T47D (cell line): ENCODE measurements around the gene USP26.
"Not testable (repeated sequence)": the region's sequence is repeated elsewhere in the genome, so short reads cannot be mapped to it uniquely, and the experiment has no call there.

Experiments used
- DNase-seq, 2 experiments: peaks; one replicate each; pipeline versions ENCODE4 v3.0.0 to v3.0.0-alpha.2; 2011 to 2012; ENCODE audit warnings: low read depth in 1 of 2, low spot score in 1 of 2
- JUND ChIP-seq: IDR thresholded peaks from 2 replicates; pipeline ENCODE4 v1.6.1; 2012; ENCODE audit warnings: low read depth
- in situ Hi-C: cut with HindIII; loops from 2 replicates; pipeline ENCODE4 v1.10.0; 2016; ENCODE audit warnings: low sequenced_read_pairs, low pct_unique_long_range_greater_than_20kb

USP26 gene

DNA sequence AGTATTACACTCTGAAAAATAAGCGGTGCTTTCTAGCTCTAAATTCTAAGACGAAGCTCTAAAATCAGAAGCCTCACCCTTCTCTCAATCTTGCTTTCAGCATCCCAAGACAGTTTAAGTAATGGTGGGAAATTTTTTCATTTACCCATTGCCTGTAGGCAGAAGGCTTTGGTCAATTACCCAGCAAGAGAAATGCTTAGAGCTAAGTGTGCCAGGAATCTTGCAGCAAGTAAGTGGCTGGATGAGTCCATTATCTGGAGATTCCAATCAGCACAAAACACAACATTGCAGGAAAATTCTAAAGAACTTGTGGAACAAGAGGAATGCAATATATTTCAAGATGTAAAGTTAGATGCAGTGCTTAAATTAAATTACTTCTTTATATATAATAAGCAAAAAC, 28.4 kb downstream of the USP26 start:
- TF ChIP-seq JUND: no peak
- in situ Hi-C loops: no loop called here
- DNase-seq: no peak

DNA sequence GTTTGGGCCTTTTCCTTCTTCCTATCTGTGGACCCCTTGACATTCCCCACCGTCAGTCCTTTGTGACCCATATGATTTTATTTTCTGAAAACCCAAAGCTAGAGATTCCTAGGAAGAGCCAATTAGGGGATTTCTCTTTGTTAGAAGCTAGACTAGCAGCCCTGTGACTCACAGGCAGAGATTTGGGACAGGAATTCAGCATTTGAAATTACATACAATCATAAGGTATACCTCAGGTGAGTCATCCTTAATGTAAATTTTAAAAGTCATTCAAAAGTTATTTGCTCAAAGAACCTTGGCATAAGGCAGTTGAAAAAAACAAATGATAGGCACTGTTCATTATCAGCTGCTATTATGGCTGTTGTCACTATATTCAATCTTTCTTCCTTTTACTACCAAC, 40.6 kb downstream of the USP26 start:
- no peak for TF ChIP-seq JUND
- in situ Hi-C loops: no loop called here
- DNase-seq: no peak

- in situ Hi-C loops: no loop called here
- DNase-seq: no peak
- TF ChIP-seq JUND: no peak
These were observed 42.0 kb downstream of the USP26 start for GRCh38 chrX:133054761-133055405.

DNA sequence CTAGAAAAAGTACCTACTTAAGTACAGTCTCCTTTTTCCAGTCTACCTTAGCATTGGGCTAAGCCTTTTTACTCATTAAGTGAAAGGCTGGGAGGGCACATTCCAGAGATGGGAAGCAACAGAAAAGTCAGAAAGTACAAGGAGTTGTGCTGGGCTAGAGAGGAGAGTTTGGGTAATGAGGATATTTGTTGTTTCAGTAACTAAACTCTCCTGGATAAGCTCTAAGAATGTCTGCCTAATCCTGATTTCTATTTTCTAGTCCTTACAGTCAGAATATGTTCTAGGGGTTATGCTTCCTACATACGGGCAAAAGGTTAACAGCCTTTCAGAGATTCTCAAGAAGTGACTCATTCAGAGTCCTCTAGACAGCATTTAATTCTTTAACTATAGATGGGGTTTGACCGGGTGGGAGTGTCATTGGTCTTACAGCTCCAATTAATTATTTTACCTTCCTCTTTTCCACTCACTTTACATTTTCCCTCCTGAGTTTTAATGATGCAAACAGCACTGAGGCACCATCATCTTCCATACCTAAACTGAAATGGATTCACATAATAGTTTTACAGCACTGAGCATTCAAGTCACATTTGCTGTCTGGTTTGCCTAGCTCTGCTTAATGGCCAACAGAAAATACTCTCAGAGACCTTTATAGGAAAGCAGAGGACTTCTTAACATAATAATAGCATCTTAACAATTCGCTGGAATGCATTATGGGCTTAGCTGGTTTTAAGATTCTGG, 42.9 kb downstream of the USP26 start:
- in situ Hi-C loops: no loop called here
- no peak for TF ChIP-seq JUND
- no peak for DNase-seq

DNA sequence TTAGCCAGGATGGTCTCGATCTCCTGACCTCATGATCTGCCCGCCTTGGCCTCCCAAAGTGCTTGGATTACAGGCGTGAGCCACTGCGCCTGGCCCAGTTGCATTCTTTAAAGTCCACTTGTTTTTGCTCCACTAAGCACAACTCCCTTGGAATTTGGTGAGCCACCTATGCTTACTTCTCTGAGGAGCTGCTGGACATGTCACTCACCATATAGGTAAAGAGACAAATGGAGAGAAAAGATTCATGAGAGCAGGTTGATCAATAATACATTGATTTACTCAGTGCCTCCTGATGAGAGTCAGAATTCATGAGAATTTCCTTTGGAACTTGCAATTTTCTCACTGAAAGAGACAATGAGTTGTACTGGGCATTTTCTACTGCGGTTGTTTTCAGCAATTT, 48.2 kb downstream of the USP26 start:
- in situ Hi-C loops: no loop called here
- no peak for DNase-seq
- no peak for TF ChIP-seq JUND

DNA sequence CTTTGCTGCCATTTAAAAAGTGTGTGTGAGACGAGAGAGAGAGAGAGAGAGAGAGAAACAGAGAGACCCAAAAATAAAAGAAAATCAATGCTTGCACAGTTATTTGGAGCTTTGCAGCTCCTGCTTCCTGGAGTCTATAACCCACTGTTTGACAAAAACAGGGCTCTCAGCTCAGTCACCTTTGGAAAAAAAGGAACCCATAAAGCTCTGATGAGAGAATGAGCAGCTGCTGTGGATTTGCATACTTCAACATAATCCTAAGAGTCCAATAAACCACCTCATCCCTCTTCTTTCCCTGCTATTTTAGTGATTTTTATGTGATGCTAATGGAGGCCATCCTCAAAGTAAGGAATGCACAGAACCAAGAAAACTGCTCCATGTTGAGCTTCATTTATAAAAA, 50.3 kb downstream of the USP26 start:
- TF ChIP-seq JUND: no peak
- in situ Hi-C loops: no loop called here
- no peak for DNase-seq

- DNase-seq: peak; percentile 13 to 37
- in situ Hi-C loops: no loop called here
- TF ChIP-seq JUND: no peak
These were observed 50.9 kb downstream of the USP26 start for GRCh38 chrX:133045986-133046385.

DNA sequence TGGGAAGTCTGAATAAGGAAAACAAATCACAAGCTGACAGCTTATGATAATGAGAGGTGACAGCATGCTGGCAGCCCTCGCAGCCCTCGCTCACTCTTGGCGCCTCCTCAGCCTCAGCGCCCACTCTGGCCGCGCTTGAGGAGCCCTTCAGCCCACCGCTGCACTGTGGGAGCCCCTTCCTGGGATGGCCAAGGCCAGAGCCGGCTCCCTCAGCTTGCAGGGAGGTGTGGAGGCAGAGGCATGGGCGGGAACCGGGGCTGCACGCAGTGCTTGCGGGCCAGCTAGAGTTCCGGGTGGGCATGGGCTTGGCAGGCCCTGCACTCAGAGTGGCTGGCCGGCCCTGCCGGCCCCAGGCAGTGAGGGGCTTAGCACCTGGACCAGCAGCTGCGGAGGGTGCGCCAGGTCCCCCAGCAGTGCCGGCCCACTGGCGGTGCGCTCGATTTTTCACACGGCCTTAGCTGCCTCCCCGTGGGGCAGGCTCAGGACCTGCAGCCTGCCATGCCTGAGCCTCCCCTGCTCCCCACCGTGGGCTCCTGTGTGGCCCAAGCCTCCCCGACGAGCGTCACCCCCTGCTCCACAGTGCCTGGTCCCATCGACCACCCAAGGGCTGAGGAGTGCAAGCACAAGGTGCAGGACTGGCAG, 52.6 kb downstream of the USP26 start:
- in situ Hi-C loops, DNase-seq: not testable (repeated sequence)

DNA sequence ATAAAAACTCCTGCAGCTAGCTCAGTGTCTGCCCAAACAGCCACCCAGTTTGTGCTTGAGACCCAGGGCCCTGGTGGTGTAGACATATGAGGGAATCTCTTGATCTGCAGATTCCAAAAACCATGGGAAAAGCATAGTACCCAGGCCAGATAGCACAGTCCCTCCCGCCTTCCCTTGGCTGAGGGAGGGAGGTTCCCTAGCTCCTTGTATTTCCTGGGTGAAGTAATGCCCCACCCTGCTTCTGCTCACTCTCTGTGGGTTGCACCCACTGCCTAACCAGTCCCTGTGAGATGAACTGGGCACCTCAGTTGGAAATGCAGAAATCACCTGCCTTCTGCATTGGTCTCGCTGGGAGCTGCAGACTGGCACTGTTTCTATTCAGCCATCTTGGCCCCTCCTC, 54.6 kb downstream of the USP26 start:
- no peak for TF ChIP-seq JUND
- in situ Hi-C loops: no loop called here
- DNase-seq: no peak

DNA sequence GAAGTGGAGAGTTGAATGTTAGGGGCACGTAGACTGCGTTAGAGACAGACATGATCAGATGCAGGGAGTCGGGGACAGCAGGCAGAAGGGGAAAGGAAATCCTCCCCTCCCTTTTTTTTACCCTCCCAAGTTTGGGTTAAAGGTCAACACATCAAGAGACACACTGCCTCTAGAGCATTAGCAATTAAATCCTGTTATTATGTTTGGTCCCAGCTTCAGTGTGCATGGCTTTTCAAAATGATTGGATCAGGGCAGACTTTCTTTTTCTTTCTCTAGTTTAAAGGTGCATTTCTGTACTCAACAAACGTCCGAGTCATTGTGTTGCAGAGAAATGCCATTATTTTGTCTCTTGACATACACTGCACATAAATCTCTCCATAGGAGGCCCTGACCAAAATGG, 63.9 kb downstream of the USP26 start:
- TF ChIP-seq JUND: no peak
- in situ Hi-C loops: no loop called here
- no peak for DNase-seq

- TF ChIP-seq JUND: no peak
- no peak for DNase-seq
- in situ Hi-C loops: no loop called here
These were observed 78.7 kb downstream of the USP26 start for GRCh38 chrX:133018229-133018628.

GRCh38 chrX:133007458-133007857, 89.5 kb downstream of the USP26 start:
- DNase-seq: no peak
- in situ Hi-C loops: no loop called here
- TF ChIP-seq JUND: no peak

GRCh38 chrX:133005616-133006015, 91.3 kb downstream of the USP26 start:
- DNase-seq: no peak
- TF ChIP-seq JUND: no peak
- in situ Hi-C loops: no loop called here

- peak in 1 of 2 experiments; percentile 0 for DNase-seq
- no peak for TF ChIP-seq JUND
- in situ Hi-C loops: no loop called here
These were observed 91.9 kb downstream of the USP26 start for GRCh38 chrX:133005042-133005441.
